ENCODE results near the gene MAGEL2. TPM values are rescaled to one million over a fixed set of nuclear protein-coding genes. Genes with fewer than 3 reads are reported as not detected.

MAGEL2 gene
- total and polyA plus RNA-seq, 10 donors = 0.02 to 1.9 (median 0.24) TPM; not detected in 1

DNA sequence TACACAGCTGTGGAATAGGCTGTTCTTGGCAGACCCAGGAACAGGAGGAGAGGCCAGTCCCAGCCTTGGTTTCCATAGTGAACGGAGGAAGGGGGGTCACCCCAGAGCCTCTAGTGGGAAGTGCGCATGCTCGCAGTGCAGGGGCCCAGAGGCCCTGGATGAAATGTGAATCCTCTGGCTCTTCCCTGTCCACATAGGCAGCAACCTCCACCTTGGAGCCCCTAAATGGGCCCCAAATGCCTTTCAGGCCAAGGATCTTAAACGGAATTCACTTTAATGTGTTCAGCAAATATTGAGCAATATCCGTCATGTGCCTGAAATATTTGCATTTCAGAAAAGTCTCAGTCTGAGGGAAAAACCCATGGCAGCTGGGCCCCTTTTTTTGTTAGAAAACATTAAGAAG is 42.8 kb upstream of the MAGEL2 start:
- TF ChIP-seq POLR2AphosphoS5 (IDR thresholded peaks at IDR 0.05) (no peak), POLR2A (IDR thresholded peaks at IDR 0.05) (no peak)
- TF ChIP-seq, protein P1, sequence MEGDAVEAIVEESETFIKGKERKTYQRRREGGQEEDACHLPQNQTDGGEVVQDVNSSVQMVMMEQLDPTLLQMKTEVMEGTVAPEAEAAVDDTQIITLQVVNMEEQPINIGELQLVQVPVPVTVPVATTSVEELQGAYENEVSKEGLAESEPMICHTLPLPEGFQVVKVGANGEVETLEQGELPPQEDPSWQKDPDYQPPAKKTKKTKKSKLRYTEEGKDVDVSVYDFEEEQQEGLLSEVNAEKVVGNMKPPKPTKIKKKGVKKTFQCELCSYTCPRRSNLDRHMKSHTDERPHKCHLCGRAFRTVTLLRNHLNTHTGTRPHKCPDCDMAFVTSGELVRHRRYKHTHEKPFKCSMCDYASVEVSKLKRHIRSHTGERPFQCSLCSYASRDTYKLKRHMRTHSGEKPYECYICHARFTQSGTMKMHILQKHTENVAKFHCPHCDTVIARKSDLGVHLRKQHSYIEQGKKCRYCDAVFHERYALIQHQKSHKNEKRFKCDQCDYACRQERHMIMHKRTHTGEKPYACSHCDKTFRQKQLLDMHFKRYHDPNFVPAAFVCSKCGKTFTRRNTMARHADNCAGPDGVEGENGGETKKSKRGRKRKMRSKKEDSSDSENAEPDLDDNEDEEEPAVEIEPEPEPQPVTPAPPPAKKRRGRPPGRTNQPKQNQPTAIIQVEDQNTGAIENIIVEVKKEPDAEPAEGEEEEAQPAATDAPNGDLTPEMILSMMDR (IDR thresholded peaks at IDR 0.05 in 8 of 11, conservative IDR thresholded peaks at IDR 0.05 in 3 of 11) = no peak
- Histone ChIP-seq H3K4me1 (peaks cover 0 to 8% (median 0%) of the 10 kb centered on the region in 6 donors), H3K9me3 (peaks cover 0 to 16% (median 1%) of the 10 kb centered on the region in 8 donors), H3K36me3 (no peaks in the 10 kb centered on the region), H3K27me3 (replicated peaks in 1 of 7) (peaks cover 0 to 23% (median 0%) of the 10 kb centered on the region in 7 donors), H3K4me3 (no peak overlapping the region), H3K27ac (no peak overlapping the region)
- intact Hi-C loops (cut with DNase I; ENCODE audit: low total_unique reads) = no loop called here
- no peak for DNase-seq
- 65 to 77% (median 71%) methylated on average over 4 to 5 of the region's 5 CpGs for WGBS, 5 donors

DNA sequence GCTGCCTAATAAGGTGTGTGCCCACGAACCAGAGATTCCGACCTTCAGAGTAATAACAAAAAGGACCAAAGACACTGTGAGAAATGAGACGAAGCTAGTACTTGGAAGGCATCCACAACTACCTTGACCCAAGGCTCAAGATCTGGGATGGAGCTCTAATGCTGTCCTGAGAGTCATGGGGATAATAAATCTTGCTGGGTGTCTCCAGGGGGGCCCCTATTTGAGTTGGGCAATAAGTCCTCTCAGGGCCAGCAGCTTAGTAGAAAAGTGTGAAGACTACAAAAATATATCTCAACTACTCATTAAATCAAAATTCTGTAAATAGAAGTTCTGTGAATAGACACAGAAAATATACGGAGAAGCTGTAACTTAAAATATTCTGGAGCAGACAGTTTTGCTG is 42.3 kb upstream of the MAGEL2 start:
- Histone ChIP-seq H3K36me3 (no peaks in the 10 kb centered on the region), H3K4me1 (peaks cover 0 to 8% (median 0%) of the 10 kb centered on the region in 6 donors), H3K9me3 (peaks cover 0 to 14% (median 1%) of the 10 kb centered on the region in 8 donors), H3K4me3 (no peak overlapping the region), H3K27ac (no peak overlapping the region), H3K27me3 (replicated peaks in 1 of 7) (peaks cover 0 to 23% (median 0%) of the 10 kb centered on the region in 7 donors)
- TF ChIP-seq POLR2AphosphoS5 (IDR thresholded peaks at IDR 0.05) = no peak
- TF ChIP-seq, protein P1 (IDR thresholded peaks at IDR 0.05 in 8 of 11, conservative IDR thresholded peaks at IDR 0.05 in 3 of 11) = no peak
- no peak for TF ChIP-seq POLR2A (IDR thresholded peaks at IDR 0.05)
- intact Hi-C loops (cut with DNase I; ENCODE audit: low total_unique reads) = no loop called here
- DNase-seq = no peak
- WGBS, 5 donors = 71 to 77% (median 75%) methylated on average over 4 of the region's 4 CpGs

DNA sequence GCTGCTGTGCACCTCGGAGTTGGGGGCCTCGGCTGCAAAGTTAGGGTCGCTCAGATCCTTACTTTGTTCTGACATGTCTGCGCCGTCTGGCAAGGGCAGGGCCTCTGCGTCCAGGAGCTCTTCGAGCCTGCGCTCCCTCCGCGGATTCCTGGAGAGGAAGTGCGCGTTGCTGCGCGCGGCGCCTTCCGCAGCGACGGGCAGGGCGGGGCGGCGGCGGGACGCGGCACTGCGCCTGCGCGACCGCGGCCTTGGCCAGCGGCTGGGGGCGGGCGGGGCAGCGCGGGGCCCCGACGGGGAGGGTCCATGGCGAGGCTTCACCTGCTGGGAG is 39.4 kb upstream of the MAGEL2 start, which contains the start of gene NDN:
TSS of gene NDN (minus strand) at position 163 of the 328 bp plus-strand sequence. CDS start at position 75, 88 bp downstream.
- intact Hi-C loops (cut with DNase I; ENCODE audit: low total_unique reads) = no loop called here
- H3K4me1 ChIP-seq = peaks cover 0 to 8% (median 0%) of the 10 kb centered on the region in 6 donors
- DNase-seq = no peak
- peaks cover 0 to 14% (median 0%) of the 10 kb centered on the region in 8 donors for H3K9me3 ChIP-seq
- no peaks in the 10 kb centered on the region for H3K36me3 ChIP-seq
- peaks cover 0 to 23% (median 0%) of the 10 kb centered on the region in 7 donors for H3K27me3 ChIP-seq (replicated peaks in 1 of 7)
- 22 to 32% (median 32%) methylated on average over 18 to 38 of the region's 38 CpGs for WGBS, 5 donors
- peak within 1 kb of the TSS in 3 of 8 donors; percentile 42 to 54 (median 51) for H3K27ac ChIP-seq
- H3K4me3 ChIP-seq = peak within 1 kb of the TSS; percentile 21 to 70 (median 46)
- peak; percentile 36 to 75 (median 71) for TF ChIP-seq POLR2AphosphoS5 (IDR thresholded peaks at IDR 0.05)
- TF ChIP-seq POLR2A (IDR thresholded peaks at IDR 0.05) = no peak
- TF ChIP-seq, protein P1 (IDR thresholded peaks at IDR 0.05 in 8 of 11, conservative IDR thresholded peaks at IDR 0.05 in 3 of 11) = no peak

DNA sequence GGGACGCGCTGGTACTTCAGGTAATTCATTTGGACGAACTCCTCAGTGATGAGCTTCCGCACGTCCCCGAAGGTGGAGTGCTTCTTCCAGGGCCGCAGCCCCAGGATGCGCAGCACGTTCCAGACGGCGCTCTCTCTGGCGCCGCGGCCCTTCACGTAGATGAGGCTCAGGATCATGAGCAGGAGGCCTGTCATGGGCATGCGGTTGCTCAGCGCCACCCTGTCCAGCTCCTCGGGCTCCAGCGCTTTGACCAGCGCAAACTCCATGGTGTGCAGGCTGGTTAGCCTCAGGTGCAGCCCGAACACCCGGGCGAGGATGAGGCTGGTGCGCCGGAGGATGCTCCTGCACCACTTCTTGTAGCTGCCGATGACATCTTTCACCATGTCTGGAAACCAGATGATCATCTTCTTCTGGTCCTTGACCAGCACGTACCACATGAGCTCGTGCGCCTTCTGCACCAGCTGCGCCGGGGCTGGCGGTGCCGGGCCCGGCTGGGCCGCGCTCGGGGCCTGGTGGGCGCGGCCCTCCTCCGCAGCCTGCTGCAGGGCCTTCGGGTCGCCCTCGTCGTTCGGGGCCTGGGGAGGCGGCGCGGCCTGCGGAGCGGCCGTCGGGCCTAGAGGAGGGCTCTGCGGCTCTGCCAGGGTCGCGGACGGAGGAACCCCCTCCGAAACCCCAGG is 38.9 kb upstream of the MAGEL2 start:
- Histone ChIP-seq H3K27ac (peak overlapping the region in 3 of 8 donors; percentile 42 to 54 (median 51)), H3K9me3 (peaks cover 0 to 15% (median 0%) of the 10 kb centered on the region in 8 donors), H3K4me3 (peak overlapping the region; percentile 21 to 70 (median 46)), H3K36me3 (no peaks in the 10 kb centered on the region), H3K27me3 (replicated peaks in 1 of 7) (peaks cover 0 to 23% (median 0%) of the 10 kb centered on the region in 7 donors), H3K4me1 (peaks cover 0 to 8% (median 0%) of the 10 kb centered on the region in 6 donors)
- intact Hi-C loops (cut with DNase I; ENCODE audit: low total_unique reads) = no loop called here
- WGBS, 5 donors = 37 to 50% (median 49%) methylated on average over 14 to 57 of the region's 57 CpGs
- no peak for DNase-seq
- TF ChIP-seq POLR2AphosphoS5 (IDR thresholded peaks at IDR 0.05) = no peak
- TF ChIP-seq POLR2A (IDR thresholded peaks at IDR 0.05) = no peak
- TF ChIP-seq, protein P1 (IDR thresholded peaks at IDR 0.05 in 8 of 11, conservative IDR thresholded peaks at IDR 0.05 in 3 of 11) = no peak

All from spleen (tissue), 11 donors.